GM20000 (cell line): ENCODE data around the gene EVL.

Experiments used
- DNase-seq: peaks from one replicate; pipeline ENCODE4 v3.0.0; 2012; ENCODE audit warnings: low spot score
- CTCF ChIP-seq: IDR thresholded peaks from 2 replicates; pipeline ENCODE4 v1.5.1; 2012; ENCODE audit warnings: mild to moderate bottlenecking, control low read depth; ENCODE audit errors: extremely low read depth, missing control alignments

EVL gene

GRCh38 chr14:100074431-100075100 is 9.3 kb downstream of the EVL start:
- no peak for DNase-seq
- no peak for TF ChIP-seq CTCF

- DNase-seq: no peak
- no peak for TF ChIP-seq CTCF
Observed at GRCh38 chr14:100075681-100076080, 10.5 kb downstream of the EVL start.

DNA sequence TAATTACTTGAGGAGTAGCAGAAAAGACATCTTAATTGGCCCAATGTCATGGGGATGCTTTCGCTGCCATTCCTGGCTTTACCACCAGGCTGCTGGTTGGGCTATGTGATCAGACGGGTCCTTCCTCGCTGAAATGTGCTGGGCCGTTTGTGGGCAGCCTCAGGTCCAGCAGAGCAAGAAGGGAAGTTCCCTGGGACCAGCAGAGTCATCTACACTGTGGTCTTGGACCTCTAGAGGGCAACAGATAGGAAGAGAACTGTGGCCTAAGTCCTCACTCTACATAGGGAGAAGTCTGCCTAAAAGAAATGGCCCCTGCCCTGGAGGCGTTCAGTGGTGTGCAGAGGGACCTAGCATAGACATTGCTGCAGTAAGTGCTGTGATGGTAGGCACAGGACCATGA is 10.9 kb downstream of the EVL start:
- DNase-seq: peak; percentile 36
- TF ChIP-seq CTCF: no peak

DNA sequence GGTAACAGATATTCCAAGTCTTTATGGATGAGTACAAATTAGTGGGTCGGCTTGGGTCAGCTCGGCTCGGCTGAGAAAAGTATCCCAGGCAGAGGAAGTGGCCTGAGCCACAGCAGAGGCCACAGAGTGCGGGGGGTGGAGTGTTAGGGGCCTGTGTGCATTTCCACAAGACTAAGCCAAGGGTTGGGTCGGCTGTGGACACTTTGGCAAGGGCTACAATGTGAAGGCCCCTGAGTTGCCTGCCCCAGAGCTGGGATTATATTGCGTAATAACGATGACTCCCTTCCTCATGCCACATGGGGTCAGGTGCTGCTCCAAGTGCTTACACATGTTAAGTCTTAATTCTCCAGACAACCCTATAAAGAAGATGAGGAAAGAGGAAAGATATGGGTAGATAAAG is 11.4 kb downstream of the EVL start:
- TF ChIP-seq CTCF: no peak

GRCh38 chr14:100077441-100077840 is 12.2 kb downstream of the EVL start:
- DNase-seq: no peak
- no peak for TF ChIP-seq CTCF

More for the DNA sequence above, 11.4 kb downstream of the EVL start:
- no peak for DNase-seq

GRCh38 chr14:100078216-100078803 is 13.1 kb downstream of the EVL start:
- no peak for TF ChIP-seq CTCF
- no peak for DNase-seq

DNA sequence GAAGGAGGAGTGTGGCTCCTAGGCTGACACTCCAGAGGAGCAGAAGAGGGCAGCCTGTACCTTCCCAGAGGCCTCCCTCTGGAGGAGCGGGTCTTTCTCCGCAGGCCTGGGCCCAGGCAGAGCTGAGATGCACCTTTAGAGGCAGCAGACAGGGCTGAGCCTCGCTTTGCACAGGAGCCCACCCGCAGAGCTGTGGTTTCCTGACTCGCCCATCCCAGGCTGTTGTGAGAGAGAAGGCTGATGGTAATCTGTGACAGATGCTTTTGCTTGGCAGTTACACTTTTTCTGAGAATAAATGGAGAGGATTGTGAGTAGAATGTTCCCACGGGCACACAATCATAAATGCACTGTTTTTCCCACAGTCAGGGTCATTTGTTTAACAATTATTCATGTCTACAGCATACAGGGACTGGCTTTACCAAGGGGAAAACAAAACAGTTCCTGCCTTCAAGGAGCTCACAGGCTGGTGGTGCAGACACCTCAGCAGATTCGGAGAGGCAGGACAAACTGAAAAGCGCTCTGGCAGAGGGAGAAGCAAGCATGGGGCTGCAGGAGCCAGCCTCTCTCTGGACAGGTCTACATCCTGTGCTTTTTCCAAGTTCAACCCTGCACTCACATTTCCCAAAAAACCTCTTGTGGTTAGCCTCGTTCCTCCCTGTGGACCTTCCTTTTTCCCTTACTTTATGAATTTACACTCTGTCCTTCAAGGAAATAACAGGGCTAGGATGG is 13.9 kb downstream of the EVL start:
- TF ChIP-seq CTCF: no peak
- peak; percentile 38 for DNase-seq
